Esophagus (tissue), 2 donors: ENCODE results near the gene RBPMS2. TPM values are rescaled to one million over a fixed set of nuclear protein-coding genes. Genes with fewer than 3 reads are reported as not detected.
"Not testable (repeated sequence)": the region's sequence is repeated elsewhere in the genome, so short reads cannot be mapped to it uniquely, and the experiment has no call there.

ENCODE experiments used
- H3K27ac ChIP-seq, 2 donors: one replicate each; pipeline ENCODE4 v1.5.1; 2013; ENCODE audit warnings: low read depth in 2 of 2, mild to moderate bottlenecking in 2 of 2, inconsistent platforms in 1 of 2, low read length in 1 of 2, moderate library complexity in 1 of 2
- H3K27me3 ChIP-seq, 2 donors: one replicate each; pipeline ENCODE4 v1.6.1; 2013; ENCODE audit warnings: low read length in 2 of 2, control low read depth in 1 of 2, mild to moderate bottlenecking in 1 of 2; ENCODE audit not compliant: insufficient read depth in 2 of 2, control insufficient read depth in 1 of 2
- H3K36me3 ChIP-seq, 2 donors: one replicate each; pipeline ENCODE4 v1.6.1; 2013; ENCODE audit warnings: low read length in 1 of 2; ENCODE audit not compliant: control insufficient read depth in 2 of 2, insufficient read depth in 2 of 2
- H3K4me1 ChIP-seq, 2 donors: one replicate each; pipeline ENCODE4 v1.6.1; 2013; ENCODE audit warnings: low read length in 1 of 2; ENCODE audit not compliant: control insufficient read depth in 2 of 2, insufficient read depth in 2 of 2
- H3K4me3 ChIP-seq, 2 donors: one replicate each; pipeline ENCODE4 v1.5.1; 2013; ENCODE audit warnings: low read length in 2 of 2, mild to moderate bottlenecking in 2 of 2, low read depth in 1 of 2, moderate library complexity in 1 of 2
- H3K9me3 ChIP-seq, 2 donors: one replicate each; pipeline ENCODE4 v1.6.1; 2013; ENCODE audit warnings: mild to moderate bottlenecking in 2 of 2, low read depth in 1 of 2, low read length in 1 of 2, moderate library complexity in 1 of 2; ENCODE audit not compliant: control insufficient read depth in 2 of 2, insufficient read depth in 1 of 2
- WGBS, 2 donors: extraction: QIAGEN DNeasy Blood & Tissue Kit; methylation state at CpG; one replicate each; pipeline ENCODE4 v1.1.7; 2013; 5-methylcytosine and 5-hydroxymethylcytosine counted together
- polyA plus RNA-seq, 2 donors: library from polyadenylated mRNA; stranded (reverse); fragments of 200-250 nt; gene quantifications; one replicate each; pipeline ENCODE4 v1.2.3, GENCODE V29; 2013
- donor health status: healthy with polysubstance abuse.
- donor health status: Bipolar disorder and iron deficiency.

RBPMS2 gene
- polyA plus RNA-seq, 2 donors: 5.2 to 7.9 TPM

- WGBS, 2 donors: 94 to 96% methylated on average over 9 of the region's 9 CpGs
- Histone ChIP-seq H3K9me3 (no peaks in the 10 kb centered on the region), H3K27ac (peak overlapping the region in 1 of 2 donors; percentile 53), H3K27me3 (no peaks in the 10 kb centered on the region), H3K4me3 (no peak overlapping the region), H3K36me3 (no peaks in the 10 kb centered on the region), H3K4me1 (no peaks in the 10 kb centered on the region)
Measured at GRCh38 chr15:64748251-64748650, 27.1 kb downstream of the RBPMS2 start.

DNA sequence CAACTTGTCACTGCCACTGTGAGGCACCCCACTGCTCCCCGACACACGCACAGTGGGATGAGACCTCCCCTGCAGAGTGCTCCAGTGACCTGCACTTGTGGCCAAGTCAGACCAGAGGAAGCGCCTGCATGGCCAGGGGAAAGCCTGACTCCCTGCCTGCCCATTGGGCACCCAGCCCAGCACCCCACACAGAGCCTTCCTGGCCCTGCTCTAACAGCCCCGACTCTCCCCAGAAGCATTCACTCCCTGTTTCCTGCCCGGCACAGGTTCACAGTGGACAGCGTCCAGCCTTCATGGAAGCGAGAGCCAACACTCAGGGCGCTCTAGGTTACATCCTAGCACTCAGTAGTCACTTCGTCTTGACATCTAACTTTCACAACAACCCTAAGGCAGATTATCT is 27.8 kb downstream of the RBPMS2 start:
- Histone ChIP-seq H3K9me3 (no peaks in the 10 kb centered on the region), H3K27ac (peak overlapping the region in 1 of 2 donors; percentile 49), H3K27me3 (no peaks in the 10 kb centered on the region), H3K4me1 (no peaks in the 10 kb centered on the region), H3K36me3 (no peaks in the 10 kb centered on the region), H3K4me3 (no peak overlapping the region)
- 68 to 83% methylated on average over 9 of the region's 9 CpGs for WGBS, 2 donors

GRCh38 chr15:64746921-64747320 is 28.5 kb downstream of the RBPMS2 start:
- no peaks in the 10 kb centered on the region for H3K4me1 ChIP-seq
- no peak overlapping the region for H3K4me3 ChIP-seq
- H3K27ac ChIP-seq: peak overlapping the region in 1 of 2 donors; percentile 49
- WGBS, 2 donors: 75 to 81% methylated on average over 7 of the region's 7 CpGs
- no peaks in the 10 kb centered on the region for H3K36me3 ChIP-seq
- no peaks in the 10 kb centered on the region for H3K27me3 ChIP-seq
- no peaks in the 10 kb centered on the region for H3K9me3 ChIP-seq

DNA sequence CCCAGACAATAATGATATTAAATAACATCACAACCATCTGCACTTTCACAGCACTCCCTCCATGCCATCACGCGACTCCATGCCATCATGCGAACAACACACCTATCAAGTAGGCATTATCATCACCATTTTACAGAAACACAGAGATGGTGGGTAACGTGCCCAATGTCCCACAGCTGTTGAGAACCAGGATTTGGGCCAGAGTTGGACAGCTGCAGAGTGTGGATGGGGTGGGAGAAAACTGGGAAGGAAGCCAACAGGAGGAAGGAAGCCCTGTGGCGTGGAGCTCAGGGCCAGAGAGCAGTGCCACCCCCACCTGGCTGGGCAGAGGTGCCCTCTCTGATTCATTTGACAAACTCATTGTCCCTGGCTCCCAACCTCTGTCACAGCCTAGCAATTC is 29.0 kb downstream of the RBPMS2 start:
- no peaks in the 10 kb centered on the region for H3K27me3 ChIP-seq
- H3K36me3 ChIP-seq: no peaks in the 10 kb centered on the region
- no peaks in the 10 kb centered on the region for H3K9me3 ChIP-seq
- 85 to 89% methylated on average over 5 of the region's 5 CpGs for WGBS, 2 donors
- H3K4me3 ChIP-seq: no peak overlapping the region
- H3K4me1 ChIP-seq: no peaks in the 10 kb centered on the region
- no peak overlapping the region for H3K27ac ChIP-seq

DNA sequence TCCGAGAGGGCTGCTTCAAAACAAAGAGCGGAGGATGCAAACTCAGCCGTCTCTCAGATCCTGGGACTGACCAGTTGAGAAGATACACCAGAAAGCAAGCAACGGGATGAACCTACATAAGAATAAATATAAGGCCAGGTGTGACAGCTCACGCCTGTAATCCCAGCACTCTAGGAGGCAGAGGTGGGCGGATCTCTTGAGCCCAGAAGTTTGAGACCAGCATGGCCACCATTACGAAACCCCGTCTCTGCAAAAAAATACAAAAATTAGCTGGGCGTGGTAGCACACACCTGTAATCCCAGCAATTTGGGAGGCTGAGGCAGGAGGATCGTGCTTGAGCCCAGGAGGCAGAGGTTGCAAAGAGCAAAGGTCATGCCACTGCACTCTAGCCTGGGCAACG is 31.7 kb downstream of the RBPMS2 start:
- no peaks in the 10 kb centered on the region for H3K27me3 ChIP-seq
- H3K4me1 ChIP-seq: no peaks in the 10 kb centered on the region
- no peaks in the 10 kb centered on the region for H3K36me3 ChIP-seq
- H3K4me3 ChIP-seq: no peak overlapping the region
- peak overlapping the region in 1 of 2 donors; percentile 45 for H3K27ac ChIP-seq
- no peaks in the 10 kb centered on the region for H3K9me3 ChIP-seq
- 86 to 91% methylated on average over 11 of the region's 11 CpGs for WGBS, 2 donors

GRCh38 chr15:64742921-64743320 is 32.5 kb downstream of the RBPMS2 start:
- Histone ChIP-seq H3K36me3 (no peaks in the 10 kb centered on the region), H3K27me3 (no peaks in the 10 kb centered on the region), H3K27ac (peak overlapping the region; percentile 43 to 45), H3K9me3 (no peaks in the 10 kb centered on the region), H3K4me1 (no peaks in the 10 kb centered on the region), H3K4me3 (no peak overlapping the region)
- WGBS, 2 donors: 90 to 91% methylated on average over 13 of the region's 13 CpGs

GRCh38 chr15:64742385-64742784 is 33.0 kb downstream of the RBPMS2 start:
- no peak overlapping the region for H3K4me3 ChIP-seq
- H3K4me1 ChIP-seq: no peaks in the 10 kb centered on the region
- peak overlapping the region in 1 of 2 donors; percentile 28 for H3K27ac ChIP-seq
- 77 to 80% methylated on average over 8 of the region's 8 CpGs for WGBS, 2 donors
- no peaks in the 10 kb centered on the region for H3K27me3 ChIP-seq
- H3K9me3 ChIP-seq: no peaks in the 10 kb centered on the region
- no peaks in the 10 kb centered on the region for H3K36me3 ChIP-seq

- not testable (repeated sequence) for H3K27me3 ChIP-seq, H3K9me3 ChIP-seq, H3K36me3 ChIP-seq, H3K4me1 ChIP-seq, H3K4me3 ChIP-seq
- WGBS, 2 donors: 92 to 94% methylated on average over 11 to 16 of the region's 16 CpGs
- H3K27ac ChIP-seq: peak overlapping the region; percentile 26 to 28
Measured at GRCh38 chr15:64741708-64742107, 33.7 kb downstream of the RBPMS2 start.

- WGBS, 2 donors: 46 to 57% methylated on average over 29 to 31 of the region's 31 CpGs
- H3K27ac ChIP-seq: peak overlapping the region; percentile 28 to 74
- H3K27me3 ChIP-seq: no peaks in the 10 kb centered on the region
- H3K9me3 ChIP-seq: no peaks in the 10 kb centered on the region
- H3K4me3 ChIP-seq: no peak overlapping the region
- H3K36me3 ChIP-seq: no peaks in the 10 kb centered on the region
- no peaks in the 10 kb centered on the region for H3K4me1 ChIP-seq
Measured at GRCh38 chr15:64740311-64741170, 34.8 kb downstream of the RBPMS2 start.

DNA sequence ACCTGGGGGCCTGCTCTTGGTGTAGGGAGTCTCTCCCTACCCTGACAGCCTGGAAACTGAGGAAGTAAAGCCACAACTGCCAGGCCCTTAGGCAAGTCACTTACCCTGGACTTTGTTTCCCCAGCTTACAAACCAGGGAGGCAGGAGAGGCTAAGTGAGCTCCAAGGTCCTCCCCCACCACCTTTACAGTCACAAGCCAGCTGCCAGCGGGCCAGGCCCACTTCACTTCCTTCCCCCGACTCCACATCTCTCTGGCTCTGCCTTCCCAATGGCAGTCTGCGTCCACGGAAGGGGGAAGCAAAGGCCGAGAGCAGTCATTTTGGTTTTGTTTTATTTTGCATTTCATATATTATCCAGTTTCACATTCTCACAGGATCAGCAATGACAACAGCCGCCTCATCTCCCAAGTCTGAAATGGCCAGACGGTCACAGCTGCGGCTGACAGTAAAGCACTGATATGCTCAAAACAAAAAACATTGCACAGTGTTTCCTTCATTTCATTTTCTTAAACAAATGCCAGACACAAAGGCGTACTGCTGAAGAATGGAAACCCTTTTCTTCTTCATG is 35.7 kb downstream of the RBPMS2 start:
- H3K27ac ChIP-seq: peak overlapping the region; percentile 68 to 80
- no peaks in the 10 kb centered on the region for H3K9me3 ChIP-seq
- no peaks in the 10 kb centered on the region for H3K4me1 ChIP-seq
- WGBS, 2 donors: 55 to 72% methylated on average over 9 of the region's 9 CpGs
- H3K27me3 ChIP-seq: no peaks in the 10 kb centered on the region
- H3K36me3 ChIP-seq: no peaks in the 10 kb centered on the region
- no peak overlapping the region for H3K4me3 ChIP-seq
